Activated T-helper 1 cell treated with Interleukin-2 at 50 U/mL for 16 hours (primary cell): ENCODE data around the gene TEX13D.

Experiments used
- DNase-seq: peaks from one replicate; pipeline ENCODE4 v3.0.0-alpha.2; 2020; ENCODE audit warnings: low read depth

TEX13D gene

DNA sequence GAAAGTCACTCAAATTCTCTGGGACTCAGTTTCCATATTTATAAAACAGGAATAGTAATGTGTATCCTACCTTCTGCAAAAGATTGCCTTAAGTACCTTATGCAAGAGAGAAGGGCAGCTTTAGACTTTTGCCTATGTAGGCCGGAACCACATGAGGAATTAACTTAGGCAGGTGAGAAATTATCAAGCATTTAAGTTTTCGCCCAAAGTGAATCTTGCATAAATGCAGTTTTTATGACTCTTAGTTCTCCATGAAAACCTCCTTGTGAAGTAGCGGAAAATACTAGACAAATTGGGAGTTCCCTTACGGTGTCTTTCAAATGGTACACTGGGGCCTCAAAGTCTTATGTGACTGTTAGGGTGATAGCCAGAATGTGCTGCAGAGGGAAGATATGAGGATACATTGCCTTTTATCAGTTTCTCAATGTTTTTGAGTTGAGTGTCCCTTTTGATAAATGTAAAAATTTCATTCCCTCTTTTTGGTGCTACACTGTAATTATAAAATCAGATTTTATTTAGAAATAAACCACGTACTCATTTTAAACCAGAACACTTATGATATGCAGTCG is 16.5 kb downstream of the TEX13D start:
- DNase-seq, result no peak

DNA sequence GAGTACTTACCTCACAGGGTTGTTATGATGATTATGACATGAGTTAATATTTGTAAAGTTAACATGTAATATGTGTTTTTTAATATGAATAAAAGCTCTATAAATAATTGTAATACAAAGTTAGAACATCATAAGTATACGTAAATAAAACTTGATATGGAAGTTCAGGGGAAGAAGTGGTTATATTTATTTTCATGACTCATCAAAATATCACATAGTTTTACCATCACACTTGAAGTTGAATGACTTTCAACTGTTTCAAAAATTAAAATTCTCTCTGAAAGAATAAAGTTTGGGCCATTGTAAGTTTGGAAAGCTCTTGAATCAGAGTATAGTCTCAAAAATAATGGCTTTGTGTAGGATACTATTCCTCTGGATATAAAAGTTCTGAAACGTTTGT is 22.2 kb downstream of the TEX13D start:
- DNase-seq, result no peak

DNA sequence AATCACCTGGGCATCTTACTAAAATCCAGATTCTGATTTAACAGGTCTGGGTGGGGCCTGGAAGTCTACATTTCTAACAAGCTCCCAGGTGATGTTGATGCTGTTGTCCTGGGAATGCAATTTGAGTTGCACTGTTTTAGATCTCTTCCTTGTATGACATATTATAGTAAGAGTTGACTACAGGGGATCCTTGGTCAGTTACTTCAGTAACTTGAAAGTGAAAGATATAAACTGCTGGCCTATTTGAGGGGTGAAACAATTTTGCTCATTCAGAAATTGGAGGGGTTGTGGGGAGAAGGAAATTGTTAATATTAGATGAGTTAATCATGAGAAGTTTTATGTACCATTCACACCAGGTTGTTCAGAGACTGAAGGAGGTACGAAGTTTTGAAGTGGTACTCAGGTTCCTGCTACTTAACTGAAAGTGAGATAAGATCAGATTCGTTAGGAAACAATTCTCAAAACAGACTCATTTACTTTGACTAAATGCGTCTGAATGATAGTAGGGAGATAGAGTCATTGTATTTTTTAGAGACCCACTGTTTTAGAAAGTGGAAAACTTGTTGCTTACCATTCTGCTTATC is 26.4 kb downstream of the TEX13D start:
- no peak for DNase-seq

- no peak for DNase-seq
Measured at GRCh38 chrX:124362072-124362471, 29.6 kb downstream of the TEX13D start.

DNA sequence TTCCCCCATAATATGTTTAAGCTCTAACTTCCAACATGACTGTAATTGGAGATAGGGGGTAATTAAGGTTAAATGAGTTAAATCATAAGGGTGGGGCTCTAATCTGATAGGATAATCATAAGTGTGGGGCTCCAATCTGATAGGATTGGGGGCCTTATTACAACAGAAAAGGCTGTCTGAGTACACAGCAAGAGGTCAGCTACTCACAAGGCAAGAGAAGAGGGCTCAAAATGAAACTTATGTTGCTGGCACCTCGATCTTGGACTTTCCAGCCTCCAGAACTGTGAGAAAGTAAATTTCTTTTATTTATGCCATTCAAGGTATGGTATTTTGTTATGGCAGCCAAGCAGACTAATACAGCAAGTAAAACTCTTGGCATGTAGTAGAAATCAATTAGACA is 30.3 kb downstream of the TEX13D start:
- no peak for DNase-seq

GRCh38 chrX:124369722-124370121 is 37.3 kb downstream of the TEX13D start:
- DNase-seq, result no peak

DNA sequence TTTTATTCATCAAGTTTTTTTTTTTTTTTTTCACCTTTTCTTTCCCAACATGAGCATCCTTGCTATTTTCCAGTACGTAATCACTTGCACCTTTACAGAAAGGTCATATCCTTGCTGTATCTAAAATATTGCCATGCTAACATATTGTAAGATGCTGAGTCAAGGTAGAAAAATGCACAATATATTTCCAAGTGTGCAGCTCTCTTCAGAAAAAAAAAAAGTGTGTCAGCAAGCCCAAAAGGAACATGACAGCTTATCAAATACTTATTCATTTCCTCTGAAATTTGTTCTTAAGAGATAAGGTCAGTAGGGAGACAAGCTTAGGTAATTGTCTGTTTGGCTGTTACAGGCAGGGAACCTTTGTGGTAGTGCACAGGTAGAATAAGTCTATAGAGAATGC is 40.9 kb downstream of the TEX13D start:
- no peak for DNase-seq

- DNase-seq, result no peak
Measured at GRCh38 chrX:124378643-124379042, 46.2 kb downstream of the TEX13D start.

GRCh38 chrX:124383354-124383753 is 50.9 kb downstream of the TEX13D start:
- DNase-seq, result no peak

DNA sequence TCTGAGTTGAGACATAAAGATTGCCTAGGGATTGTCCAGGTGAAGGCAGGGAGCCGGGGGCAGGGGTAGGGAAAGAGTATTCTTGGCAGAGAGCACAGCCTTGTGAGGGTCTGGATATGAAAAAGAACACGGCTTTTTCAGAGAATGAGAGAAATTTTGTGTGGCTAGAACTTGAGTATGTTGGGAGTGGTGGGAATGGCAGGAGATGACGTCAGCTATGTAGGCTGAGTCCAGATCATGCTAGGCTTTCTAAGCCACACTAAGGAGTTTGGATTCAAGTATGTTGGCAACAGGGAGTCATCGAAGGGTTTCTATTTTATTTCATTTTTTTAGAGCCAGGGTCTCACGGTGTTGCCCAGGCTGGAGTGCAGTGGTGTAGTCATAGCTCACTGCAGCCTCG is 53.9 kb downstream of the TEX13D start:
- DNase-seq, result no peak
